Testis (tissue), 3 donors: ENCODE measurements around the gene LPP. TPM values are rescaled to one million over a fixed set of nuclear protein-coding genes. Genes with fewer than 3 reads are reported as not detected.

Experiments used
- DNase-seq: peaks from one replicate; pipeline ENCODE4 v3.0.0-alpha.2; 2019
- H3K27ac ChIP-seq, 2 donors: fragments of 200-600 bp; sonication (generic); one replicate each; pipeline ENCODE4 v1.5.1; 2019
- H3K27me3 ChIP-seq: fragments of 200-600 bp; sonication (generic); one replicate; pipeline ENCODE4 v1.5.1; 2019
- H3K36me3 ChIP-seq: fragments of 200-600 bp; sonication (generic); one replicate; pipeline ENCODE4 v1.5.1; 2017; ENCODE audit warnings: low read depth; ENCODE audit errors: missing control alignments
- H3K4me1 ChIP-seq: fragments of 200-600 bp; sonication (generic); one replicate; pipeline ENCODE4 v1.5.1; 2019
- H3K4me3 ChIP-seq, 2 donors: fragments of 200-600 bp; sonication (generic); one replicate each; pipeline ENCODE4 v1.5.1; 2017 to 2019
- H3K9me3 ChIP-seq: fragments of 200-600 bp; sonication (generic); one replicate; pipeline ENCODE4 v1.5.1; 2017
- POLR2A ChIP-seq: fragments of 450-650 bp; IDR thresholded peaks from one replicate; pipeline ENCODE4 v1.6.1; 2017; ENCODE audit warnings: antibody characterized with exemption, mild to moderate bottlenecking, moderate library complexity
- WGBS, 2 donors: methylation state at CpG; one replicate each; pipeline ENCODE4 v1.1.5; 2018; 5-methylcytosine and 5-hydroxymethylcytosine counted together
- intact Hi-C: fragments of 100-400 bp; cut with DNase I; formaldehyde crosslinking; loops from one replicate; pipeline ENCODE4 v1.15.1; 2023; ENCODE audit warnings: low total_unique reads
- polyA plus RNA-seq: library from polyadenylated mRNA; stranded (reverse); fragments of 350-450 nt; fragmentation: Illumina TruSeq; extraction: RNeasy Lipid Tissue Mini Kit (QIAGEN cat#74804); gene quantifications from one replicate; pipeline ENCODE4 v1.2.3, GENCODE V29; 2014; ENCODE audit warnings: low read depth, low replicate concordance; ENCODE audit not compliant: insufficient read depth
- total RNA-seq, 2 donors: library from RNA; depleted of rRNA; stranded (reverse); fragments of >200 nt; gene quantifications; one replicate each; pipeline ENCODE4 v1.2.3, GENCODE V29; 2016
- TF ChIP-seq, protein P1 (sequence below), 3 experiments: fragments of 450-650 bp in 2 of 3; fragments of 200-600 bp in 1 of 3; sonication (generic) in 1 of 3; IDR thresholded peaks; one replicate each; pipeline ENCODE4 v1.5.1; 2016 to 2019; ENCODE audit warnings: antibody characterized with exemption in 3 of 3, mild to moderate bottlenecking in 2 of 3, moderate library complexity in 1 of 3

Gene LPP
- total and polyA plus RNA-seq, 3 donors from 2014 or later = 89.9 to 135 (median 132) TPM

DNA sequence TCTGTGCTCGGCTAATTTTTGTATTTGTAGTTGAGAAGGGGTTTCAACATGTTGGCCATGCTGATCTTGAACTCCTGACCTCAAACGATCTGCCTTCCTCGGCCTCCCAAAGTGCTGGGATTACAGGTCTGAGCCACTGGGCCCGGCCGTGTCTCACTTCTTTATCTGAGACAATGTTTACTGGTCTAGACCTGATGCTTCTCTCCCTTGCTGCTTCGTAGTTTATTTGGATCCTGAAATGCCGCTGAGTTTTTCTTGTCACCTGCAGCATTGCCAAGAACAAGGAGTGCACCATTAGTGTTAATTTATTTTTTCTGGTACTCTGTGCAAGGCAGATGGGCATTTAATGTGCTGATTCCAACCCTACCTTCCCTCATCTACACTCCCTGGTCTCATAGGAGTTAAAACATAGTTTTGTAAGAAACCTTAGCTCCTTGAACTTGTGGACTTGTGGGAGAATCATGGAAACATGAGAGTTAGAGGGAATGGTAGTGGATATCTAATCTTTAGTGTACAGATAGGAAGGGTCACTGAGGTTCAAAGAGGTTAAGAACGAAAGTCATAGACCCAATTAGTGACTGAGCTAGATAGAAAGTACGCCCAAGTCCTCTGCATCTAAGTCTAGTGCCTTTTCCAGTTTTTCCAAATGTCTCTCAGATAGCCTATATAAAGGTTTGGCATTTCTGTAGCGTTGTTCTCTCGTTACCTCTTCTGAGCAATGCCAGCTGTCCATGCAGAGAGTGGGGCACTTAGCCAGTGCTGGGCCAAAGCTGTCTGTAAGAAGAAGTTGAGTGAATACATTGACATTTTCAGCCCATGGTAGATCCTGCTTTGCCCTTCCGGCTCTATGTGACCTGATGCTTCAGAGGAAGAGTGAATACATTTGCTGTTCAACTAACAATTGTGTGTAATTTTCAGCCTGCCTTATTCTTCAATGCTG is 244.1 kb downstream of the LPP start:
- Histone ChIP-seq H3K27ac (peak overlapping the region; percentile 13 to 75), H3K4me1 (peaks cover 16% of the 10 kb centered on the region), H3K4me3 (no peak overlapping the region), H3K36me3 (no peaks in the 10 kb centered on the region), H3K9me3 (no peaks in the 10 kb centered on the region), H3K27me3 (no peaks in the 10 kb centered on the region)
- WGBS, 2 donors = 56 to 75% methylated on average over 12 of the region's 12 CpGs
- no peak for DNase-seq
- intact Hi-C loops = no loop called here
- TF ChIP-seq, protein P1, sequence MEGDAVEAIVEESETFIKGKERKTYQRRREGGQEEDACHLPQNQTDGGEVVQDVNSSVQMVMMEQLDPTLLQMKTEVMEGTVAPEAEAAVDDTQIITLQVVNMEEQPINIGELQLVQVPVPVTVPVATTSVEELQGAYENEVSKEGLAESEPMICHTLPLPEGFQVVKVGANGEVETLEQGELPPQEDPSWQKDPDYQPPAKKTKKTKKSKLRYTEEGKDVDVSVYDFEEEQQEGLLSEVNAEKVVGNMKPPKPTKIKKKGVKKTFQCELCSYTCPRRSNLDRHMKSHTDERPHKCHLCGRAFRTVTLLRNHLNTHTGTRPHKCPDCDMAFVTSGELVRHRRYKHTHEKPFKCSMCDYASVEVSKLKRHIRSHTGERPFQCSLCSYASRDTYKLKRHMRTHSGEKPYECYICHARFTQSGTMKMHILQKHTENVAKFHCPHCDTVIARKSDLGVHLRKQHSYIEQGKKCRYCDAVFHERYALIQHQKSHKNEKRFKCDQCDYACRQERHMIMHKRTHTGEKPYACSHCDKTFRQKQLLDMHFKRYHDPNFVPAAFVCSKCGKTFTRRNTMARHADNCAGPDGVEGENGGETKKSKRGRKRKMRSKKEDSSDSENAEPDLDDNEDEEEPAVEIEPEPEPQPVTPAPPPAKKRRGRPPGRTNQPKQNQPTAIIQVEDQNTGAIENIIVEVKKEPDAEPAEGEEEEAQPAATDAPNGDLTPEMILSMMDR (IDR thresholded peaks at IDR 0.05) = no peak
- no peak for TF ChIP-seq POLR2A

DNA sequence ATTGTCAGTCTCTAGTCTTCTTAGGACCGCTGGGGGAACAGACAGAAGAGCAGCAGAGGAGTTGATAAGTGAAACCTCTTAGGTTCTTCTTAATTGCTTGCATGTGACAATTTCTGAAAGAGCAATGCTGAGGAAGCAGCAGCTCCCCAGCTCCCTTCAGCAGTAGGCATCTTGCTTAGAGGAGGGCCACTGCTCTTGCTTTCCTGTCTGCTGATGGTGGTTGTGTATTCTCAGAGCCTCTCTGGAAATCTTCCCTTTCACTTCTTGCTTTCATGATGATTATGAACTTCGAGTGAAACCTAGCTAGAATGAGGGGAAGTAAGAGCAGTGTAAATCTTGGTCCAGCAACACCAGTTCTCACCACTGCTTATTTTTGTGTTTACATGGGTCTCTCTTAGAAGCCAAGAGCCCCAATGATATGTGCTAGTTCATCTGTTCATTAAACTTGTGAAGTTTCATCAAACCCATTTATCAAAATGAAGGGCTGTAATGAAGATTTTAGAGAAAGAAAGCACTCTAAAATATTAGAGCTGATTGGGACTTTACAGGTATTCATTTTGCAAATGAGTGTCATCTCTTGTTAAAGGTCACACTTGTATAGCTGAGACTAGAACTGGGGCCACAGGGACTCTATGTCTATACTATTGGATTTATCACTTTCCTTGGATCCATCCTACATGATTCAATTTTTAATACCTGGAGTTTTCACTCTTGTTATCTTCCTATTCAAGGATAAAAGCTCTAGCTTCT is 246.7 kb downstream of the LPP start:
- no peaks in the 10 kb centered on the region for H3K27me3 ChIP-seq
- H3K9me3 ChIP-seq = no peaks in the 10 kb centered on the region
- no peak for TF ChIP-seq POLR2A
- TF ChIP-seq, protein P1 (IDR thresholded peaks at IDR 0.05) = no peak
- intact Hi-C loops = no loop called here
- peaks cover 16% of the 10 kb centered on the region for H3K4me1 ChIP-seq
- 68 to 91% methylated on average over 2 of the region's 2 CpGs for WGBS, 2 donors
- no peak overlapping the region for H3K27ac ChIP-seq
- DNase-seq = no peak
- no peaks in the 10 kb centered on the region for H3K36me3 ChIP-seq
- no peak overlapping the region for H3K4me3 ChIP-seq

DNA sequence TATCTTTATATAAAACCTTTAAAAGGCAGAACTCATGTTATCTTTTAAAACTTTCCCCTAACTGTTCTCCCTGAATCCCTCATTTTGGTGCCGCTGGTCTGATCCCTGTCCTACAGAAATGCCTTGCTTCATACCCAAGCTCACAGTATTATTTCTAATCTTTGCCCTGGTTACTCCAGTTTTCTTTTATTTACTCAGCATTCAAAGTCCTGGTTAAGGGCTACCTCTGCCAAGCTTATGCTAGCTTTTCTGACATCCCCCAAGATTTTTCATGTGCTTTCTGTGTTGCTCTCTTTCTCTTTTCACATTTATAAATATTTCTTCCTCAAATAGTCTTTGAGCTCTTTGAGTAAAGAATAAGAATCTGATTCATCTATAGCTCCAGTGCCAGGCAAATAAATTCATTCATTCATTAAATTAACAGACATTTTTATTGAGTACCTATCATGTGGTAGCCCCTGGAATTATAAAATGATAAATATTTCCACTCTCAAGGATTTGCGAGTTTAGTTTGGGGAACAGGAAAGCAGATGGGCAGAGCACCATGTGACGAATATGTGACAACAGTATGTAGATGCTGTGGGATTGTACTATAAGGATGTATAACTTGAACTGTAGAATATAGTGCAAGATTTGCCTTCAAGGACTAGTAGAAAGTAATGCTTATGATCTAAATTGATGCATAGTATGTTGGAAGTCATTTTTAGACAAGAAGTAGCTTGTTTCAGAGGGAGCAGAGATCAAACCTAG is 247.5 kb downstream of the LPP start:
- H3K27ac ChIP-seq = no peak overlapping the region
- H3K9me3 ChIP-seq = no peaks in the 10 kb centered on the region
- intact Hi-C loops = no loop called here
- no peak for DNase-seq
- no peaks in the 10 kb centered on the region for H3K27me3 ChIP-seq
- WGBS, 2 donors = 74 to 94% methylated on average over 3 of the region's 3 CpGs
- TF ChIP-seq, protein P1 (IDR thresholded peaks at IDR 0.05) = no peak
- no peak for TF ChIP-seq POLR2A
- H3K36me3 ChIP-seq = no peaks in the 10 kb centered on the region
- H3K4me3 ChIP-seq = no peak overlapping the region
- H3K4me1 ChIP-seq = peaks cover 16% of the 10 kb centered on the region

DNA sequence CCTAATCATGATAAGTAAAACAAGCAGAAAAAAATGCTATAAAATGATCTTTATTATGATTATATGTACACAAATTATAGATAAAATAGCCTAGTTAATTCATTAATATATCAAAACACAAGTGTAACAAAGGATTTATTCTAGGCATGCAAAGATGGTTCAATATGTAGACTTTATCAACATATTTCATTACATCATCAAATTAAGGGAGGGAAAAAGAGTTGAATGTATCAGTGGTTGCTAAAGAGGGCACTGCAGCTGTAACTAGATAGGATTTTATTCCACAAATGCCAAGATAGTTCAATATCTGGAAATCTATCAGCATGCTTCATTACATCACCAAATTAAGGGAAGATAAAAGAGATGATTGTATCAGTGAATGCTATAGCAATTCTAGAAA is 248.3 kb downstream of the LPP start:
- Histone ChIP-seq H3K27ac (no peak overlapping the region), H3K36me3 (no peaks in the 10 kb centered on the region), H3K4me1 (peaks cover 11% of the 10 kb centered on the region), H3K4me3 (no peak overlapping the region), H3K27me3 (no peaks in the 10 kb centered on the region), H3K9me3 (no peaks in the 10 kb centered on the region)
- no peak for DNase-seq
- intact Hi-C loops = no loop called here
- no peak for TF ChIP-seq POLR2A
- TF ChIP-seq, protein P1 (IDR thresholded peaks at IDR 0.05) = no peak
